HEK293 (cell line): ENCODE measurements around the gene KCNMA1.

Experiments used
- KLF10 ChIP-seq: fragments of 450-650 bp; IDR thresholded peaks from 2 replicates; pipeline ENCODE4 v1.5.1; 2018; ENCODE audit warnings: missing biosample characterization, mild to moderate bottlenecking, missing genetic modification characterization
- OVOL3 ChIP-seq: fragments of 450-650 bp; formaldehyde crosslinking; IDR thresholded peaks from 2 replicates; pipeline ENCODE4 v1.5.1; 2016; ENCODE audit warnings: missing biosample characterization, missing genetic modification characterization
- TRIM28 ChIP-seq: IDR thresholded peaks from 2 replicates; pipeline ENCODE4 v1.6.1; 2011; ENCODE audit warnings: low read length, control low read depth, borderline replicate concordance
- ZNF266 ChIP-seq: fragments of 450-650 bp; formaldehyde crosslinking; IDR thresholded peaks from 2 replicates; pipeline ENCODE4 v1.5.1; 2016; ENCODE audit warnings: missing biosample characterization, missing genetic modification characterization, low read depth
- ZNF510 ChIP-seq: fragments of 450-650 bp; formaldehyde crosslinking; IDR thresholded peaks from 2 replicates; pipeline ENCODE4 v1.5.1; 2018; ENCODE audit warnings: mild to moderate bottlenecking, missing genetic modification characterization, missing biosample characterization; ENCODE audit not compliant: insufficient replicate concordance
- TF ChIP-seq, protein P1 (sequence below): fragments of 450-650 bp; formaldehyde crosslinking; IDR thresholded peaks from 2 replicates; pipeline ENCODE4 v1.5.1; 2016; ENCODE audit warnings: missing biosample characterization, missing genetic modification characterization
- TF ChIP-seq, protein P2 (sequence below): fragments of 450-650 bp; formaldehyde crosslinking; IDR thresholded peaks from 2 replicates; pipeline ENCODE4; 2016; ENCODE audit warnings: missing biosample characterization, missing genetic modification characterization
- TF ChIP-seq, protein P3 (sequence below): fragments of 450-650 bp; formaldehyde crosslinking; IDR thresholded peaks from 2 replicates; pipeline ENCODE4 v1.5.1; 2016; ENCODE audit warnings: missing biosample characterization, missing genetic modification characterization
- TF ChIP-seq, protein P4 (sequence below): fragments of 450-650 bp; formaldehyde crosslinking; IDR thresholded peaks from 2 replicates; pipeline ENCODE4 v1.5.1; 2017; ENCODE audit warnings: missing biosample characterization, missing genetic modification characterization

DNA sequence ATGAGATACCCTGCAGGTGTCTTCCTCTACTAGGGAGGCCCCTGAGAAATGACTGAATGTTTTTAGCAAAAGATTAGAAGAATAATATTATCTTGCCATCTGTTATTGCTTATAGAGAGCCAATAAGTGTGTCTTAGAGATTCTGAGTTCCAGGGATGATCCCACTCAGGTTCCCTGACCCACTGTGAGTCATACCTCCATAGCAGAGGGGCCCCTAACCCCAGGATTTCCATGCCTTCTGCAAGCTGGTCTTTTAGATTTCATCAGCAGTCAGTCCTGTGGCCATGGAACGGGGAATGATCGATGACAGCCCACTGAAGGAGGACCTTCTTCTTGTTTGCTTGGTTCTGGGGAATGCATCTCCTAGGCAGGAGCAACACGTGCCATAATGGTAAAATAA lies 333.4 kb downstream of the KCNMA1 start:
- TF ChIP-seq OVOL3 (tag by site-specific recombination) (no peak), ZNF266 (tag by site-specific recombination) (no peak), TRIM28 (no peak), ZNF510 (tag by site-specific recombination) (no peak), KLF10 (tag by site-specific recombination) (no peak)
- TF ChIP-seq, protein P1, sequence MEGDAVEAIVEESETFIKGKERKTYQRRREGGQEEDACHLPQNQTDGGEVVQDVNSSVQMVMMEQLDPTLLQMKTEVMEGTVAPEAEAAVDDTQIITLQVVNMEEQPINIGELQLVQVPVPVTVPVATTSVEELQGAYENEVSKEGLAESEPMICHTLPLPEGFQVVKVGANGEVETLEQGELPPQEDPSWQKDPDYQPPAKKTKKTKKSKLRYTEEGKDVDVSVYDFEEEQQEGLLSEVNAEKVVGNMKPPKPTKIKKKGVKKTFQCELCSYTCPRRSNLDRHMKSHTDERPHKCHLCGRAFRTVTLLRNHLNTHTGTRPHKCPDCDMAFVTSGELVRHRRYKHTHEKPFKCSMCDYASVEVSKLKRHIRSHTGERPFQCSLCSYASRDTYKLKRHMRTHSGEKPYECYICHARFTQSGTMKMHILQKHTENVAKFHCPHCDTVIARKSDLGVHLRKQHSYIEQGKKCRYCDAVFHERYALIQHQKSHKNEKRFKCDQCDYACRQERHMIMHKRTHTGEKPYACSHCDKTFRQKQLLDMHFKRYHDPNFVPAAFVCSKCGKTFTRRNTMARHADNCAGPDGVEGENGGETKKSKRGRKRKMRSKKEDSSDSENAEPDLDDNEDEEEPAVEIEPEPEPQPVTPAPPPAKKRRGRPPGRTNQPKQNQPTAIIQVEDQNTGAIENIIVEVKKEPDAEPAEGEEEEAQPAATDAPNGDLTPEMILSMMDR (tag by site-specific recombination): no peak
- TF ChIP-seq, protein P2, sequence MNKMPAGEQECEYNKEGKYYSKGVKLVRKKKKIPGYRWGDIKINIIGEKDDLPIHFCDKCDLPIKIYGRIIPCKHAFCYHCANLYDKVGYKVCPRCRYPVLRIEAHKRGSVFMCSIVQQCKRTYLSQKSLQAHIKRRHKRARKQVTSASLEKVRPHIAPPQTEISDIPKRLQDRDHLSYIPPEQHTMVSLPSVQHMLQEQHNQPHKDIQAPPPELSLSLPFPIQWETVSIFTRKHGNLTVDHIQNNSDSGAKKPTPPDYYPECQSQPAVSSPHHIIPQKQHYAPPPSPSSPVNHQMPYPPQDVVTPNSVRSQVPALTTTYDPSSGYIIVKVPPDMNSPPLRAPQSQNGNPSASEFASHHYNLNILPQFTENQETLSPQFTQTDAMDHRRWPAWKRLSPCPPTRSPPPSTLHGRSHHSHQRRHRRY (tag by site-specific recombination): no peak
- TF ChIP-seq, protein P3, sequence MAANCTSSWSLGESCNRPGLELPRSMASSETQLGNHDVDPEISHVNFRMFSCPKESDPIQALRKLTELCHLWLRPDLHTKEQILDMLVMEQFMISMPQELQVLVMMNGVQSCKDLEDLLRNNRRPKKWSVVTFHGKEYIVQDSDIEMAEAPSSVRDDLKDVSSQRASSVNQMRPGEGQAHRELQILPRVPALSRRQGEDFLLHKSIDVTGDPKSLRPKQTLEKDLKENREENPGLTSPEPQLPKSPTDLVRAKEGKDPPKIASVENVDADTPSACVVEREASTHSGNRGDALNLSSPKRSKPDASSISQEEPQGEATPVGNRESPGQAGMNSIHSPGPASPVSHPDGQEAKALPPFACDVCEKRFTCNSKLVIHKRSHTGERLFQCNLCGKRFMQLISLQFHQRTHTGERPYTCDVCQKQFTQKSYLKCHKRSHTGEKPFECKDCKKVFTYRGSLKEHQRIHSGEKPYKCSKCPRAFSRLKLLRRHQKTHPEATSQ (tag by site-specific recombination): no peak
- TF ChIP-seq, protein P4, sequence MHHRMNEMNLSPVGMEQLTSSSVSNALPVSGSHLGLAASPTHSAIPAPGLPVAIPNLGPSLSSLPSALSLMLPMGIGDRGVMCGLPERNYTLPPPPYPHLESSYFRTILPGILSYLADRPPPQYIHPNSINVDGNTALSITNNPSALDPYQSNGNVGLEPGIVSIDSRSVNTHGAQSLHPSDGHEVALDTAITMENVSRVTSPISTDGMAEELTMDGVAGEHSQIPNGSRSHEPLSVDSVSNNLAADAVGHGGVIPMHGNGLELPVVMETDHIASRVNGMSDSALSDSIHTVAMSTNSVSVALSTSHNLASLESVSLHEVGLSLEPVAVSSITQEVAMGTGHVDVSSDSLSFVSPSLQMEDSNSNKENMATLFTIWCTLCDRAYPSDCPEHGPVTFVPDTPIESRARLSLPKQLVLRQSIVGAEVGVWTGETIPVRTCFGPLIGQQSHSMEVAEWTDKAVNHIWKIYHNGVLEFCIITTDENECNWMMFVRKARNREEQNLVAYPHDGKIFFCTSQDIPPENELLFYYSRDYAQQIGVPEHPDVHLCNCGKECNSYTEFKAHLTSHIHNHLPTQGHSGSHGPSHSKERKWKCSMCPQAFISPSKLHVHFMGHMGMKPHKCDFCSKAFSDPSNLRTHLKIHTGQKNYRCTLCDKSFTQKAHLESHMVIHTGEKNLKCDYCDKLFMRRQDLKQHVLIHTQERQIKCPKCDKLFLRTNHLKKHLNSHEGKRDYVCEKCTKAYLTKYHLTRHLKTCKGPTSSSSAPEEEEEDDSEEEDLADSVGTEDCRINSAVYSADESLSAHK: no peak
